ENCODE results near the gene EXOC3L1.

DNA sequence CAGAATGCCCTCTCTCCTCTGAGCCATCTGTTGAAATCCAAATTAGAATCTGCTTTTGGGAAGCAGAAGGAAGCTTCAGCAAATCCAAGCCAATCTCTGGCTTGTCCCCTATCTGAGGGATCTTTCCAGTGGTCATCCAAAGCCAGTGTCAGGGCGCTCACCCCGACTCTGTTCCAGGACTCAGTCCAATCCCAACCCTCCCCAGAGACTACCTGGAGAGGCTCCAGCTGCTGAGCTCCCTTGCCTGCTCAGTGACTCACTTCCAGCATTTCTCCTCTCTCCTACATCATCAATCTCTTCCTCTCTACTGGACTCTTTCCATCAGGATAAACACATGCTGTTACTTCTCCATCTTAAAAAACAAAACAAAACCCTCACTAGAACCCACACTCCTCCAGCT is 8.6 kb downstream of the EXOC3L1 start:
- TF ChIP-seq POLR2A (IDR thresholded peaks at IDR 0.05) = no peak
- TF ChIP-seq, protein P1, sequence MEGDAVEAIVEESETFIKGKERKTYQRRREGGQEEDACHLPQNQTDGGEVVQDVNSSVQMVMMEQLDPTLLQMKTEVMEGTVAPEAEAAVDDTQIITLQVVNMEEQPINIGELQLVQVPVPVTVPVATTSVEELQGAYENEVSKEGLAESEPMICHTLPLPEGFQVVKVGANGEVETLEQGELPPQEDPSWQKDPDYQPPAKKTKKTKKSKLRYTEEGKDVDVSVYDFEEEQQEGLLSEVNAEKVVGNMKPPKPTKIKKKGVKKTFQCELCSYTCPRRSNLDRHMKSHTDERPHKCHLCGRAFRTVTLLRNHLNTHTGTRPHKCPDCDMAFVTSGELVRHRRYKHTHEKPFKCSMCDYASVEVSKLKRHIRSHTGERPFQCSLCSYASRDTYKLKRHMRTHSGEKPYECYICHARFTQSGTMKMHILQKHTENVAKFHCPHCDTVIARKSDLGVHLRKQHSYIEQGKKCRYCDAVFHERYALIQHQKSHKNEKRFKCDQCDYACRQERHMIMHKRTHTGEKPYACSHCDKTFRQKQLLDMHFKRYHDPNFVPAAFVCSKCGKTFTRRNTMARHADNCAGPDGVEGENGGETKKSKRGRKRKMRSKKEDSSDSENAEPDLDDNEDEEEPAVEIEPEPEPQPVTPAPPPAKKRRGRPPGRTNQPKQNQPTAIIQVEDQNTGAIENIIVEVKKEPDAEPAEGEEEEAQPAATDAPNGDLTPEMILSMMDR (IDR thresholded peaks at IDR 0.05) = no peak
- no peak for TF ChIP-seq EP300 (IDR thresholded peaks at IDR 0.05; ENCODE audit: low read depth)
- peak in 1 of 3 donors; percentile 12 for TF ChIP-seq POLR2AphosphoS5 (IDR thresholded peaks at IDR 0.05)
